ENCODE measurements around the gene RRAGD.

DNA sequence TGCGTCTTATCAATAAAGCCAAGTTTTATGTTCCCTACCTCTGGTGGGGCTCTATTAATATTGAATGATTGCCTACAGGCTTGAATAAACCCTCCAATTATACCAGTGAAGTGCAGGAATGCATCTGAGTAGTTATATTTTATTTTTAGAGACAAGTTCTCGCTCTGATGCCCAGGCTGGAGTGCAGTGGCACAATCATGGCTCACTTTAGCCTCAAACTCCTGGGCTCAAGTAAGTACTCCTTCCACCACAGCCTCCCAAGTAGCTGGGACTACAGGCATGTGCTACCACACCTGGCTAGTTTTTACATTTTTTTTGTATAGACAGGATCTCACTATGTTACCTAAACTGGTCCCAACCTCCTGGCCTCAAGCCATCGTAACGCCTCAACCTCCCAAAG lies 33.4 kb downstream of the RRAGD start:
- TF ChIP-seq, protein P1, sequence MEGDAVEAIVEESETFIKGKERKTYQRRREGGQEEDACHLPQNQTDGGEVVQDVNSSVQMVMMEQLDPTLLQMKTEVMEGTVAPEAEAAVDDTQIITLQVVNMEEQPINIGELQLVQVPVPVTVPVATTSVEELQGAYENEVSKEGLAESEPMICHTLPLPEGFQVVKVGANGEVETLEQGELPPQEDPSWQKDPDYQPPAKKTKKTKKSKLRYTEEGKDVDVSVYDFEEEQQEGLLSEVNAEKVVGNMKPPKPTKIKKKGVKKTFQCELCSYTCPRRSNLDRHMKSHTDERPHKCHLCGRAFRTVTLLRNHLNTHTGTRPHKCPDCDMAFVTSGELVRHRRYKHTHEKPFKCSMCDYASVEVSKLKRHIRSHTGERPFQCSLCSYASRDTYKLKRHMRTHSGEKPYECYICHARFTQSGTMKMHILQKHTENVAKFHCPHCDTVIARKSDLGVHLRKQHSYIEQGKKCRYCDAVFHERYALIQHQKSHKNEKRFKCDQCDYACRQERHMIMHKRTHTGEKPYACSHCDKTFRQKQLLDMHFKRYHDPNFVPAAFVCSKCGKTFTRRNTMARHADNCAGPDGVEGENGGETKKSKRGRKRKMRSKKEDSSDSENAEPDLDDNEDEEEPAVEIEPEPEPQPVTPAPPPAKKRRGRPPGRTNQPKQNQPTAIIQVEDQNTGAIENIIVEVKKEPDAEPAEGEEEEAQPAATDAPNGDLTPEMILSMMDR (IDR thresholded peaks at IDR 0.05; ENCODE audit: insufficient read depth, low read length, poor library complexity, severe bottlenecking) = no peak
- no peak for TF ChIP-seq EZH2phosphoT487 (conservative IDR thresholded peaks at IDR 0.05; ENCODE audit: low read length)
